HTR-8/SVneo (cell line): Measurements from ENCODE around the gene CERS6.
"Not testable (repeated sequence)": the region's sequence is repeated elsewhere in the genome, so short reads cannot be mapped to it uniquely, and the experiment has no call there.

Source experiments
- DNase-seq: peaks from one replicate; pipeline ENCODE4 v3.0.0; 2011; ENCODE audit warnings: low spot score, mixed read lengths; ENCODE audit not compliant: insufficient read length
- FAIRE-seq: peaks from 2 replicates; lab custom pipeline; 2011; peaks lifted over from hg19 to GRCh38; lab: Jason Lieb, UNC

Gene CERS6

GRCh38 chr2:168494190-168494711 lies 38.2 kb downstream of the CERS6 start:
- DNase-seq (no peak), FAIRE-seq (no peak)

GRCh38 chr2:168495524-168495923 lies 39.5 kb downstream of the CERS6 start:
- FAIRE-seq: no peak
- DNase-seq: no peak

- FAIRE-seq: no peak
- no peak for DNase-seq
Observed at GRCh38 chr2:168496906-168497305, 40.8 kb downstream of the CERS6 start.

- FAIRE-seq (no peak), DNase-seq (no peak)
Observed at GRCh38 chr2:168499500-168499899, 43.4 kb downstream of the CERS6 start.

GRCh38 chr2:168500516-168500915 lies 44.4 kb downstream of the CERS6 start:
- DNase-seq: no peak
- no peak for FAIRE-seq

- FAIRE-seq (no peak), DNase-seq (no peak)
Observed at GRCh38 chr2:168501466-168502065, 45.5 kb downstream of the CERS6 start.

GRCh38 chr2:168502852-168503251 lies 46.8 kb downstream of the CERS6 start:
- FAIRE-seq, DNase-seq: not testable (repeated sequence)

- no peak for FAIRE-seq
- DNase-seq: no peak
Observed at GRCh38 chr2:168503901-168504300, 47.8 kb downstream of the CERS6 start.

- DNase-seq (no peak), FAIRE-seq (no peak)
Observed at GRCh38 chr2:168504323-168504722, 48.3 kb downstream of the CERS6 start.

- no peak for FAIRE-seq
- DNase-seq: no peak
Observed at GRCh38 chr2:168510125-168510756, 54.2 kb downstream of the CERS6 start.

- no peak for DNase-seq
- FAIRE-seq: no peak
Observed at GRCh38 chr2:168514692-168515091, 58.6 kb downstream of the CERS6 start.

GRCh38 chr2:168515502-168515901 lies 59.4 kb downstream of the CERS6 start:
- FAIRE-seq: no peak
- DNase-seq: no peak

GRCh38 chr2:168517816-168518215 lies 61.7 kb downstream of the CERS6 start:
- DNase-seq (no peak), FAIRE-seq (peak; percentile 4)

- DNase-seq (no peak), FAIRE-seq (peak; percentile 58)
Observed at GRCh38 chr2:168518555-168519066, 62.5 kb downstream of the CERS6 start.

GRCh38 chr2:168519534-168520308 lies 63.6 kb downstream of the CERS6 start:
- FAIRE-seq (no peak), DNase-seq (no peak)

GRCh38 chr2:168521053-168521741 lies 65.1 kb downstream of the CERS6 start:
- FAIRE-seq (no peak), DNase-seq (no peak)

- FAIRE-seq: no peak
- no peak for DNase-seq
Observed at GRCh38 chr2:168522446-168522845, 66.4 kb downstream of the CERS6 start.

GRCh38 chr2:168524005-168524404 lies 67.9 kb downstream of the CERS6 start:
- DNase-seq (no peak), FAIRE-seq (no peak)

GRCh38 chr2:168525020-168525419 lies 68.9 kb downstream of the CERS6 start:
- no peak for FAIRE-seq
- no peak for DNase-seq

GRCh38 chr2:168525716-168526446 lies 69.8 kb downstream of the CERS6 start:
- FAIRE-seq (no peak), DNase-seq (no peak)
